ENCODE measurements around the gene MTCL1.

MTCL1 gene

DNA sequence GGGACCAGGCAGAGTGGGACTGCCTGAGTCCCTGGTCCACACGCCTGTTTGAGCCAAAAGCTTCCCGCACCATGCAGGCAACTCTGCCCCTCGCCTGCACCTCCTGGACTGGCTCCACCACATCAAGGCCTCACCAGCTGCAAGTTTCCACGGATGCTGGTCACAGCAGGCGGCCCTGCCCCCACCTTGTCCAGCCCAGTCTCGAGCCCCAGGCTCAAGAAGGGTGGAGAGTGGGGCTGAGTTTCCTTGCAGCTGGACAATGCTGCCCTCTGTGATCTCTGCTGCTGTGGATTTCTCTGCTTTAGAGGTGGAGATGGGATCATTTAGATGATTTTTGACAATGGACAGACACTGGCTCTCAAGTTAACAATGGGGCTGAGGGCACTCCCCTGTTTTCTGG, 74.9 kb downstream of the MTCL1 start:
- TF ChIP-seq, protein P1, sequence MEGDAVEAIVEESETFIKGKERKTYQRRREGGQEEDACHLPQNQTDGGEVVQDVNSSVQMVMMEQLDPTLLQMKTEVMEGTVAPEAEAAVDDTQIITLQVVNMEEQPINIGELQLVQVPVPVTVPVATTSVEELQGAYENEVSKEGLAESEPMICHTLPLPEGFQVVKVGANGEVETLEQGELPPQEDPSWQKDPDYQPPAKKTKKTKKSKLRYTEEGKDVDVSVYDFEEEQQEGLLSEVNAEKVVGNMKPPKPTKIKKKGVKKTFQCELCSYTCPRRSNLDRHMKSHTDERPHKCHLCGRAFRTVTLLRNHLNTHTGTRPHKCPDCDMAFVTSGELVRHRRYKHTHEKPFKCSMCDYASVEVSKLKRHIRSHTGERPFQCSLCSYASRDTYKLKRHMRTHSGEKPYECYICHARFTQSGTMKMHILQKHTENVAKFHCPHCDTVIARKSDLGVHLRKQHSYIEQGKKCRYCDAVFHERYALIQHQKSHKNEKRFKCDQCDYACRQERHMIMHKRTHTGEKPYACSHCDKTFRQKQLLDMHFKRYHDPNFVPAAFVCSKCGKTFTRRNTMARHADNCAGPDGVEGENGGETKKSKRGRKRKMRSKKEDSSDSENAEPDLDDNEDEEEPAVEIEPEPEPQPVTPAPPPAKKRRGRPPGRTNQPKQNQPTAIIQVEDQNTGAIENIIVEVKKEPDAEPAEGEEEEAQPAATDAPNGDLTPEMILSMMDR (IDR thresholded peaks at IDR 0.05; ENCODE audit: low read depth, low read length) = no peak

DNA sequence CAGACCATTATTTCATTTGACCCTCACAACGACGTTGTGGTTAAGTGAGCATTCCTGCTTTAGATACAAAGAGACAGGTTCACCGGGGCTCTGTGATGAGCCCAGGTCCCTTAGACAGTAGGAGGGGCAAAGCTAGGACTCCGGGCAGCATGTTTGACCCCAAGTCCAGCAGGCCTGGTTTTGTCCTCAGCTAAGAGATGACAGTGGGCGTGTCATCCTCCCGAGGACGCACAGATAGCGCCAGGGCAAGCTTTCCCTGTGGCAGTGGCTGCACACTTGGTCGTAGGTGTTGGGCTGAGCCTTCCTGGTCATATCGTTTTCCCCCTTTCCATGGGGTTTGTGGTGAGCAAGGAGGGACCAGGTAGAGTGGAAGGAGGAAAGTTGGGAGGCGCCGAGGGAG, 76.3 kb downstream of the MTCL1 start:
- TF ChIP-seq, protein P1 (IDR thresholded peaks at IDR 0.05; ENCODE audit: low read depth, low read length) = no peak
- no peak for DNase-seq (ENCODE audit: extremely low read depth, low read depth)

More for the DNA sequence above, 74.9 kb downstream of the MTCL1 start:
- DNase-seq (ENCODE audit: extremely low read depth, low read depth) = no peak

DNA sequence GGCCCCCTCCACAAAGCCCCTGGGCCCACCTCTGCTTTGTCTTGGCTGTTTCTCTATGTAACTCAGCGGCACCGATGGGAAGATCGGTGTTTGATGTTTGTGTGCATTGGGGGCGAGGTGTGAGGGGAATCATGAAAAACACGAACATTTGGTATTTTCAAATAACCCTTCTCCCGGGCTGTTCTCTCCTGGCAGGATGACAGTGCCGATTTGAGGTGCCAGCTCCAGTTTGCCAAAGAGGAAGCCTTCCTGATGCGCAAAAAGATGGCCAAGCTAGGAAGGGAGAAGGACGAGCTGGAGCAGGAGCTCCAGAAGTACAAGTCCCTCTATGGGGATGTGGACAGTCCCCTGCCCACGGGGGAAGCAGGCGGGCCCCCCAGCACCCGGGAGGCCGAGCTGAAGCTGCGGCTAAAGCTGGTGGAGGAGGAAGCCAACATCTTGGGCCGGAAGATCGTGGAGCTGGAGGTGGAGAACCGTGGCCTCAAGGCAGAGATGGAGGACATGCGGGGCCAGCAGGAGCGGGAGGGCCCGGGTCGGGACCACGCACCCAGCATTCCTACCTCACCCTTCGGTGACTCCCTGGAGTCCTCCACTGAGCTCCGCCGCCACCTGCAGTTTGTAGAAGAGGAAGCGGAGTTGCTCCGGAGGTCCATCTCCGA, 78.1 kb downstream of the MTCL1 start:
- TF ChIP-seq, protein P1 (IDR thresholded peaks at IDR 0.05; ENCODE audit: low read depth, low read length) = no peak
- DNase-seq (ENCODE audit: extremely low read depth, low read depth) = no peak

DNA sequence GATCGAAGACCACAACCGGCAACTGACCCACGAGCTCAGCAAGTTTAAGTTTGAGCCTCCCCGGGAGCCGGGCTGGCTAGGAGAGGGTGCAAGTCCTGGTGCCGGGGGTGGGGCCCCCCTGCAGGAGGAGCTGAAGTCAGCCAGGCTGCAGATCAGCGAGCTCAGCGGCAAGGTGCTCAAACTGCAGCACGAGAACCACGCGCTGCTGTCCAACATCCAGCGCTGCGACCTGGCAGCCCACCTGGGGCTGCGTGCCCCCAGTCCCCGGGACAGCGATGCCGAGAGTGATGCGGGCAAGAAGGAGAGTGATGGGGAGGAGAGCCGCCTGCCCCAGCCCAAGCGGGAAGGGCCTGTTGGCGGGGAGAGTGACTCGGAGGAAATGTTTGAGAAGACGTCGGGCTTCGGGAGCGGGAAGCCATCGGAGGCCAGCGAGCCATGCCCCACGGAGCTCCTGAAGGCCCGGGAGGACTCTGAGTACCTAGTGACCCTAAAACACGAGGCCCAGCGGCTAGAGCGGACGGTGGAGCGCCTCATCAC, 78.7 kb downstream of the MTCL1 start:
- no peak for DNase-seq (ENCODE audit: extremely low read depth, low read depth)
- TF ChIP-seq, protein P1 (IDR thresholded peaks at IDR 0.05; ENCODE audit: low read depth, low read length) = no peak

DNA sequence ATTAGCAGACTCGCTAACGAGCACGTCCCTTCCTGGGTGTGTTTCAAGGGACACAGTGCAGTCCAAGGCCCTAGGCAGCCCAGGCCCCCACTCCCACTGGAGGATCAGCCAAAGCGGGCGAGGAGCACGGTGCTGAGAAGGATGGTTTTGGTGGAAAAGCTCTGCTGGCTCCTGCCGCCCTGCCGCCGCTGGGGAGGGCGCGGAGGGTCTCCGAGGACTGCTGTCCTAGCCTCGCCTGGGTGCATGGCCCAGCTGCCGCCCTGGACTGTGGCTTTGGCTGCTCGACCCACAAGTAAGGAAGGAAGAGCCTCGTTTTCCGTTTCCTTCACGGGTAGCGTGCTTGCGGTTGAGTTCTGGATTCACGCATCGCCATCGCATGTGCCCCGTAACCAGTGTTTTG, 79.9 kb downstream of the MTCL1 start:
- DNase-seq (ENCODE audit: extremely low read depth, low read depth) = no peak

DNA sequence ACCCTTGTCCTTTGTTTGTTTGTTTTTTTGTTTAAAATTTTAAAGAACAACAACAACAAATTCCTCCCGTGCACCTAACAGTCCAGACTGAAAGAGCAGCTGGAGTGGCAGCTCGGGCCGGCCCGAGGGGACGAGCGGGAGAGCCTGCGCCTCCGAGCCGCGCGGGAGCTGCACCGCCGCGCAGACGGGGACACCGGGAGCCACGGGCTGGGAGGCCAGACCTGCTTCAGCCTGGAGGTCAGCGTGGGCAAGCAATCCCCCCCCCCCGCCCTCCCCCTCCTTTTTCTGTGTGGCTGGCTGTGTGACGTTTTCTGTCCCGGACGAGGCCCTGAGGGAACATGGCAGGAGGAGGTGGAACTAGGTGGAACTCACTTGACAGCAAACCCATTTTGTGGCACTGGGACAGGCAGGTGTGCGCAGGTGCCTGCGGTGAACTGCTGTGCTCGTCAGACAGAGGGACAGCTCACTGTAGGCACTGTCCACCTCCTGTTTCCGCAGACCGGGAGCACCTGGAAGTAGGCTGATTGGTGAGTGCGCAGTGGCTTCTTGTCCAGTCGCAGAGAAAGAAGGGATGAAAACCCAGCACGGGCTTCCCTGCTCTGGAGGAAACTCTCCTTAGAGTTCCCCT, 80.6 kb downstream of the MTCL1 start:
- TF ChIP-seq, protein P1 (IDR thresholded peaks at IDR 0.05; ENCODE audit: low read depth, low read length) = no peak

More for the DNA sequence above, 79.9 kb downstream of the MTCL1 start:
- TF ChIP-seq, protein P1 (IDR thresholded peaks at IDR 0.05; ENCODE audit: low read depth, low read length) = no peak

More for the DNA sequence above, 80.6 kb downstream of the MTCL1 start:
- DNase-seq (ENCODE audit: extremely low read depth, low read depth) = no peak

Measured in AG09319 (cell line).